22Rv1 (cell line): Measurements from ENCODE around the gene CDK5R2.

Experiments
- ZFX ChIP-seq: fragments of 450-650 bp; IDR thresholded peaks from 2 replicates; pipeline ENCODE4 v1.6.1; 2017; ENCODE audit warnings: antibody characterized with exemption, borderline replicate concordance
- TF ChIP-seq, protein P1 (sequence below): fragments of 450-650 bp; IDR thresholded peaks from 2 replicates; pipeline ENCODE4 v1.5.1; 2017; ENCODE audit warnings: mild to moderate bottlenecking

GRCh38 chr2:218963601-218964000 lies 4.1 kb downstream of the CDK5R2 start:
- TF ChIP-seq, protein P1, sequence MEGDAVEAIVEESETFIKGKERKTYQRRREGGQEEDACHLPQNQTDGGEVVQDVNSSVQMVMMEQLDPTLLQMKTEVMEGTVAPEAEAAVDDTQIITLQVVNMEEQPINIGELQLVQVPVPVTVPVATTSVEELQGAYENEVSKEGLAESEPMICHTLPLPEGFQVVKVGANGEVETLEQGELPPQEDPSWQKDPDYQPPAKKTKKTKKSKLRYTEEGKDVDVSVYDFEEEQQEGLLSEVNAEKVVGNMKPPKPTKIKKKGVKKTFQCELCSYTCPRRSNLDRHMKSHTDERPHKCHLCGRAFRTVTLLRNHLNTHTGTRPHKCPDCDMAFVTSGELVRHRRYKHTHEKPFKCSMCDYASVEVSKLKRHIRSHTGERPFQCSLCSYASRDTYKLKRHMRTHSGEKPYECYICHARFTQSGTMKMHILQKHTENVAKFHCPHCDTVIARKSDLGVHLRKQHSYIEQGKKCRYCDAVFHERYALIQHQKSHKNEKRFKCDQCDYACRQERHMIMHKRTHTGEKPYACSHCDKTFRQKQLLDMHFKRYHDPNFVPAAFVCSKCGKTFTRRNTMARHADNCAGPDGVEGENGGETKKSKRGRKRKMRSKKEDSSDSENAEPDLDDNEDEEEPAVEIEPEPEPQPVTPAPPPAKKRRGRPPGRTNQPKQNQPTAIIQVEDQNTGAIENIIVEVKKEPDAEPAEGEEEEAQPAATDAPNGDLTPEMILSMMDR: no peak
- no peak for TF ChIP-seq ZFX
